HG02981 (cell line): ENCODE data around the gene ZFPM1.

Source experiments
- ATAC-seq: cut with Tn5 transposase; IDR thresholded peaks from one replicate; pipeline ENCODE4 v1.9.1; 2021; ENCODE audit warnings: mild to moderate bottlenecking, moderate library complexity; ENCODE audit not compliant: unreplicated experiment

ZFPM1 gene

GRCh38 chr16:88448461-88449266 lies 4.4 kb upstream of the ZFPM1 start:
- ATAC-seq = no peak

- ATAC-seq = no peak
Measured at GRCh38 chr16:88449267-88449561, 3.9 kb upstream of the ZFPM1 start.

DNA sequence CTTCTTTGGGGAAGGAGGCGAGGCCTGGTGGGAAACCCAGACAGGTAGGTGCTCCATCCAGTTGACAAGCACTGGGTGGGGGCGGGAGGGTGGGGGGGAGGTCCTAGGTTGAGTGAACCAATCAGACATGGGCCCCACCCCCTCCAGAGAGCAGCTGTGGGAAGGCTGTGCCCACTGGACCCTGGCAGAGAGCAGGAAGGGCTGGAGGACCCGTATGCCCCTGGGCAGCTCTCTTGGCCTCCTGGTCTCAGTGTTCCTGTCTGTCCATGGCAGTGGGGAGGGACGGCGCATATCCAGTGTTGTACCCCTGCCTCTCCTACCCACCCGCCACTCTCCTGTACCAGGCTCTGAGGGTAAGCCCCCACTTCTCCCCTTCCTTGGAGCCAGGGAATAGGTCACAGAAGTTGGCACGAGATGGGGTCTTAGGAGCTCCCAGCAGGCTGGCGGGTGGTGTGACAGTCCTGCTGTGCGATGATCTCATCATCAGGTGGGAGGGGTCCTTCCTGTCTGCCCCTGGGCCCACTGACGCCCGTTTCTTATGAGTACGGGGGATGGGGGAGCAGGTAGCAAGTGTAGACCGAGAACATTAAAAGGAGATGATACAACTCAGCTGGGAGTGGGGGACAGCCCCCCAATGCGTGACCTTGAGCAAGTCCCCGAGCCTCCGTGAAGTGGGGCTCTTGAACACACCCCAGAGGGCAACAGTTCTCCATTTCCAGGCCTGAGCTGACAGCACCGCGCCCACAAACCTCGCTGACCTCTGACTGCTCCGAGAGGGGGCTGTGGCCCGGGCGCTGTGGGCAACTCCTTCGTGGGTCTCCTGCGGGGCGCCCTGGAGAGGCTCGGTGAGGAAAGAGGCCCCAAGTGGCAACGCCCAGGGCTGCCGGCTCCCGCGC lies 1.2 kb upstream of the ZFPM1 start:
- ATAC-seq = no peak

- peak; percentile 46 for ATAC-seq
Measured at GRCh38 chr16:88452482-88453216, 431 bp upstream of the ZFPM1 start.

GRCh38 chr16:88453611-88454522 lies 787 bp downstream of the ZFPM1 start:
- ATAC-seq = no peak

- no peak for ATAC-seq
Measured at GRCh38 chr16:88454523-88454947, 1.5 kb downstream of the ZFPM1 start.

DNA sequence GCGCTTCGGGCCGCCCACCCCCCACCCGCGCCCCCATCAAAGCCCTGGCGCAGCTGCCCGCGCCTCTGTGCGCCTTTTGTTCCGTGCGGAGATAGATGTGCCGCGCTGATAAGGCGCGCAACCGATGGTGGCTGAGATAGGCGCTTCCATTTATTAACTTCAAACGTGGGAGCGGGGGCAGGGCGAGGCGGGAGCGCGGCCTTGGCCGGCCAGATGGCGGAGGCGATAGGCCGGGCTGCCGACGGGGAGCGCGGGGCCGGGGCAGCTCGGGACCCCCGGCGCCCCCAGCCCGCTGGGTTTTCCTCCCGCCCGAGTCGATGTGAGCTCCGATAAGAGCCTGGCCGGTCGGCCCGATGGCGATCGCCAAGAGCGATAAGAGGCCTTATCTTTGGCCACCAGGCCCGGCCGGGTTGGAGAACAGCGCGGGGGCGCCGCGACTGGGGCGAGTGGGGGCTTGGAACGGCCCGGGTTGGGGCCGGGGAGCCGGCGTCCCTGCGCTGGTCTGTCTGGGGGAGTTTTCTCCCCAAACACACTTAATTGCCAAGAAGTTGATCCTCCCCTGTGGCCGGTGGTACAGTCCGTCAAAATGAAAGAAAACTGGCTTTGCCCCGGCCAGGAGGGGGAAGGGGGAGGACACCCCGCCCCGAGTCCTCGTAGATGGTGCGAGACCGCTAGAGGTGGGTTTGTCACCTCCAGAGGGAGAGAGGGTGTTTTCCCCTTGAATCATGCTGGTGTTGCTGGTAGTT lies 2.7 kb downstream of the ZFPM1 start:
- ATAC-seq = peak; percentile 28

DNA sequence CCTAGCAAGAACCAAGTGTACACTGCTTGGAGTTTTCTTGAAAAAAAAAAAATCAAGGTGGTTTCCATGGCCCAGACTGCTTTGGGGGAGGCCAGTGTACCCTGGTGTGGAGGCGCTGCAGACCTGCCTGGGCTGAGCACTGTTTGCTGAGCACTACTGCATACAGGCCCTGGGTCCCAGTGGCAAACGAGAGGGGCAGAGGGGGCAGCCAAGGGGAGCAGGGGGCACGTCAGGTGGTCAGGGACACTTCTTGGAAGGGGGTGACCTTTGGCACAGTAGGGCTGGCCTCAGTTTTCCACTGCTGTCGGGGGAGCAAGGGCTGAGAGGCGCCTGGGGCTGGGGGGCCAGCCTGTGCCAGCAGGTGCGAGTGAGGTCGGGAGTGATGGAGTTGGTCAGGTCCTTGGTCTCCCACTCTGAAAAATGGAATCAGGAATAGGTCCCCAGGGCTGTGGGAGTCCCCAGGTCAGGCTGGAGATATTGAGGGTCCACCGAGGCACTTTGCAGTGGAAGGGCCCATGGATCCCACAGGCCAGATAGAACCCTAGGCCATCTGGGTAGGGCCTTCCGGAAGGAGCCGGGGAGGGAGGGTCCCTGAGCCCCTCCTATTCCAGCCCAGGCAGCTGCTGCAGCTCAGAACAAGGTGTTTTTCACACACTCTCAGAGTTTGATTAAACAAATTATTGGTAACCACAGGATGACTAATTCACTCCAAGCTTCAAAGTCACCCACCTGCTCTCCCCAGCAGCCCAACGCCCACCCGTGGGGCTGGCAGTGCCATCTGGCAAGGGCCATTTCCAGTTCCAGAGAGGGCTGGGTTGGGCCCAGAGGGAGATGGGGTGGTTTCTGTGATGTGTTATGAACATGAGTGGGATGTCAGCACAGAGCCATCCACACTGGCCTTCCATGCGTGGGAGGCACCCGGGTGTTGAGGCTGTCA lies 3.5 kb downstream of the ZFPM1 start:
- no peak for ATAC-seq

DNA sequence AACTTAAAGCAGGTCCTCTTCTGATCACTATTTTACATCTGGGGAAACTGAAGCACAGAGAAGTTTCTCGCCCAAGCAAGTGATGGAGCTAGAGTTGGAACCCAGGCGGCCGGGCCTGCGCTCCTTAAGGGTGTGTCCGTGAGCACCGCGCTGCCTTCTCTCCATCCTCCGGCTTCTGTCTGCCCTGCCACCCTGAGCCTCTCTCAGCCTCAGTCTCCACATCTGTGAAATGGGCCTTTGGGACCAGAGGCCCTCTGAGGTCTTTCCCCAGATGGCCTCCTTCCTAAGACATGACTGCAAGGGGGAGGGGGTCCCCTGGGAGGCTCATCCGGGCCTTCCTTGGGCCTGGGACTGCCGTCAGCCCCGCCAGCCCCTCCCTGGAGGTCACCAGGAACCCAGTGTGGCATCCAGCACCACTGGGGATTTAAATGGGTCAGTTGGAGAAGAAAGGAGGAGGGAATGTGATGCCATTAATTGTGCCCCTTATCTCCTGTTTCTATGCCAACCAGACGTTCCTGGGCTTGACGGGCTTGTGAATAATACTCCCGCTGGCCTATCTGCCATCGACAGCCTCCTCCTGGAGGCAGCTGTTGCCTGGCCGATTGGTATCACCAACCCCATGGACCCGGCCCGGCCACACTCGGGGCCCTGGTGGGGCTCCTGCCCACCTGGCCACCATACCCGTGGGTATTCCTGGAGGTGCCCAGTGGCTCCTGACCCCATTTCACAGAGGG lies 5.1 kb downstream of the ZFPM1 start:
- ATAC-seq = no peak

DNA sequence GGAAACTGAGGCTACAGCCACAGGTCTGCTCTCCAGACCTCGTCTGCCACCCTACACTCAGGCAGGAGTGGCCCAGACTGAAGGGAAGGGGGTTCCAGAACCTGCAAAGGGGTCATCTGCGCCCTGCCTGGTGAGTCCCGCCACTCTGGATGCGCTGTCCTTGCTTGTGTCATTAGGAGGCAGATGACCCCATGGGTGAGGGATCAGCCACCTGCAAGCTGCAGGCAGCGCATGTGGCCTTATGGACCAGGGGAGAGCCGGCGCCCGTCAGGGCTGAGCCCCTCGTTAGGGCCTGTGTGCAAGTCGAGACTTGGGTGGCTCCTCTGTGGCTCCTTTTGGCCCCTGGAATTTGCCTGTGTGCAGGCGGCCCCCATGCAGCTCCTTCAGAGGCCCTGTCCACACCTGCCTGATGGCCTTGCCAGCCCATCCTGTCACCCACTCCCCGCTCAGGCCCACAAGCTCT lies 5.7 kb downstream of the ZFPM1 start:
- ATAC-seq = no peak

DNA sequence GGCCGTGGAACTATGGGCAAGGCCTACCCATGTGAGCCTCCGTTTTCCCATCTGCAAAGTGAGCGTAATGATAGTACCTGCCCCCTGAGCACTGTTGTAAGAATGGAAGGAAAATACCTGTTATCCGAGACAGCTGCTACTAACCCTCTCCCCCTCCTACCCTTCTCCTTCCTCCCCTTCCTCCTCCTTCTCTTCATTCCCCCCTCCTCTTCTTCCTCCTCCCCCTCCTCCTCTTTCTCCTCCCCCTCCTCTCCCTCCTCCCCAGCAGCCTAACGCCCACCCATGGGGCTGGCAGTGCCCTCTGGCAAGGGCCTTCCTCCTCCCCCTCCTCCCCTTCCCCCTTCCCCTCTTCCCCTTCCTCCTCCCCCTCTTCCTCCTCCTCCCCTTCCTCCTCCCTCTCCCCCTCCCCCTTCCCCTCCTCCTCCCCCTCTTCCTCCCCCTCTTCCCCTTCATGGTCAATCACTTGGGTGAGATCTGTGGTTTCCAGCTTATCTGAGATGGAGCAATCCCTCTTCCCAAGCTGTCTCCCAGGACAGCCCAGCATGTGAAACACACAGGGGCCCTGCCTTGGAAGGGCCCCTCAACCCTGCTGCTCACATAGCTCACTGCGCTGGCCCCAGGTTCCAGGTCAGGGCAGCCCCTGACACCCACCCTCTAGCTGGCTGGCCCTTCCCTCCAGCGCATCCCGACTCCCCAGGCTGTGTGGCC lies 6.4 kb downstream of the ZFPM1 start:
- no peak for ATAC-seq

DNA sequence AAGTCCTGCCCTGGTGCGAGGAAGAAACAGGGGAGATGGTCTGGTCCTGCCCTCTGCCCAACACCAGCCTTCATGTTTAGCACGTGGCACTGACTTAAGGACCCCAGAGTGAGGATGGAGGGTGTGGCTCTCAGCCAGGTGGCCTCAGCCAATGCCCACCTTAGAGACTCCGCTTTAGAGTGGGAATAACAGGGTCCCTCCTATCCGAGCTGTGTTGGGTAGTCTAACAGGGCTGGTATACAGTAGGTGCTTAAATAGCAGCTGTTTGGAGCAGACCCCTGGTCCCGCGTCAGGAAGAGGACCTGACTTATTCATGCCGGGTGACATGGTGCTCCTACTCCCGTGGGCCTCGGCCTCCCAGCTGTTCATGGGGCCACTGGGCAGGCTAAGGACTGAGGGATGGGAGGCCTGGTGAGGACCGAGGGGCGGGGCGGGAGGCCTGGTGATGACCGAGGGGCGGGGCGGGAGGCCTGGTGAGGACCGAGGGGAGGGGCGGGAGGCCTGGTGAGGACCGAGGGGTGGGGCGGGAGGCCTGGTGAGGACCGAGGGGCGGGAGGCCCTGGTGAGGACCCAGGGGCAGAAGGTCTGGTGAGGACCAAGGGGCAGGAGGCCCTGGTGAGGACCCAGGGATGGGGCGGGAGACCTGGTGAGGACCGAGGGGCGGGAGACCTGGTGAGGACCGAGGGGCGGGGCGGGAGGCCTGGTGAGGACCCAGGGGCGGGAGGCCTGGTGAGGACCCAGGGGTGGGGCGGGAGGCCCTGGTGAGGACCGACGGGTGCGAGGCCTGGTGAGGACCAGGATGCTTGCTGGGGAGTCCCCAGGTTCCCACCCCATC lies 7.6 kb downstream of the ZFPM1 start:
- no peak for ATAC-seq

DNA sequence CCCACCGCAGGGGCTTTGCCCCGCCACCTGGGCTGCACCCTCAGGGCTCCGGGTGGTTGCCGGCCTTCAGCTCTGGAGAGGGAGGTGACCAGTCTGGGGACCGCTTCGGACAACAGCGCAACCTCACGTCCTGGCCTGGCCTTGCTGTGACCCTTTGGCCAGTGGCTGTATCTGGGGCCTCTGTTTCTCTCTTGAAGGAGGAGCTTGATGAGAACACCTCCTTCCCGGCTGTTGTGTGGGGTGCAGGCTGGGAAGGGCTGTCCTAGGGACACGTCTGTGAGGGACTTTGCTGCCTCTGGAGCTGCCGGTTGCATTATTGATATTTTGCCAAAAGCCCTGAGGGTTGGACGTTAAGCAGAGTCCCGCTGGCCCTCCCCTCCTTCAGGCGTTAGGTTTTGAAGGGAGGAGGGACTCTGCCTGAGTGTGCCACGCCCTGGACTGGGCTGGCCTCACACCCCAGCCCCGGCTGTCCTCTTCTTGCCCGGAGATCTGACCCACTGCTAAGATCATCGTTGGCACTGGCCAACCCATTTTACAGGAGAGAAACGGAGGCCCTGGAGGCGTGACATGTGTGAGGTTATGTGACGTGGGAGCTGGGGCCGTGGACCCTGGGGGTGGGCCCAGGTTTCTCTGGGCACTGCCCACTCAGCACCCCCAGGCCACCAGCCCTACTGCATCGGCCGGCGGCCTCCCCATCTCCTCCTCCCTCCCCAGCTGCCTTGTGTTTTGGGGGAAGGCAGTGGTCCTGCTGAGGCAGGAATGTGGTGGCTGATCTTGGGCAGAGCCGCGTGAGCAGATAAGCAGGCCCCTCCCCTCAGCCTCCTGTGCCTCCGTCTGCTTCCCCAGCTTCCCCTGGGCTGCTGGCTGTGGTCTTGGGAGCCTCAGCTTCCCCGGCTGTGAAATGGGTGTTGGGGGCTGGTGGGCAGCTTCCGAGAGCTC lies 8.5 kb downstream of the ZFPM1 start:
- ATAC-seq = no peak

DNA sequence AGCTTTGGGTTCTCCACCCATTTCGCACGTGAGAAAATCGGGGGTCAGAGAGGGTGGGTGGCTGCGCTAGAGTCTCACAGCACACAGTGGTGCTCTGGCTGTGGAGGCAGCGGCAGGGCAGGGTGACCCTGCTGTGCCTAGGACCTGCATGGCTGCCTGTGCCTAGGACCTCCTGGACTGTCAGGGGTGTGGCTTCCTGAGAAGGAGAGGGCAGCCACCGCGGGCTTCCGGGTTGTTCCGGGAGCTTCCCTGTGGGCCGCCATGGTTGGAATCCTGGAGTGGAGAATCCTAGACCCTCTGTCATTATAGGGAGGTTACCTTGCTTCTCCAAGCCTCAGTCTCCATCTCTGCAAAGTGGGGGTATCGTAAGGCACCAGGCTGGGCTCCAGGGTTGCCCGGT lies 9.3 kb downstream of the ZFPM1 start:
- ATAC-seq = no peak

GRCh38 chr16:88463411-88463810 lies 10.3 kb downstream of the ZFPM1 start:
- ATAC-seq = no peak
